K562 (cell line): ENCODE results near the gene SPTBN5. TPM values are rescaled to one million over a fixed set of nuclear protein-coding genes. Genes with fewer than 3 reads are reported as not detected.

Experiments
- ATAC-seq: fragments of 200-7000 bp; cut with Tn5 transposase; 3 replicates; pipeline ENCODE4 v1.9.1; 2020; ENCODE audit warnings: moderate library complexity
- BruUV-seq: library from RNA; stranded (reverse); fragments of 400-500 nt; replicated peaks from 2 replicates; lab custom pipeline; 2021; lab: Mats Ljungman, UMichigan
- CTCF ChIA-PET: fragments of 300-600 bp; formaldehyde crosslinking; extraction: SDS; loops from one replicate; lab custom pipeline; 2021; ENCODE audit warnings: low intra/inter-chr PET ratio; lab: Yijun Ruan, JAX
- POLR2A ChIA-PET: fragments of 300-600, 350-650 bp; sonication (Branson Sonifier 250); formaldehyde crosslinking; extraction: SDS; loops from one replicate; lab custom pipeline; 2021; ENCODE audit warnings: antibody characterized with exemption, inconsistent platforms; lab: Yijun Ruan, JAX
- DNase-seq, 4 experiments: peaks; one replicate each; pipeline versions ENCODE4 v3.0.0 to v3.0.0-alpha.2; 2011 to 2018; ENCODE audit warnings: low spot score in 3 of 4, mixed read lengths in 3 of 4; ENCODE audit errors: extremely low read depth in 1 of 4
- FAIRE-seq: peaks from 2 replicates; lab custom pipeline; 2011; peaks lifted over from hg19 to GRCh38; lab: Jason Lieb, UNC
- H2AFZ ChIP-seq: 2 replicates; pipeline ENCODE4 v1.6.0; 2011; ENCODE audit warnings: low read depth, low read length, control low read depth, inconsistent platforms
- H3K27ac ChIP-seq: fragments of 200-600 bp; 3 replicates; pipeline ENCODE4 v1.8.0; 2011; ENCODE audit warnings: low read depth, mild to moderate bottlenecking, control low read depth, inconsistent platforms, low read length, moderate library complexity, mixed read lengths; ENCODE audit errors: extremely low read depth
- H3K27me3 ChIP-seq, 2 experiments: fragments of 300-600 bp in 1 of 2; 2 replicates in 1 of 2; 3 replicates in 1 of 2; pipeline versions ENCODE4 v1.6.0 to v1.8.0; 2011; ENCODE audit warnings: inconsistent platforms in 2 of 2, low read length in 2 of 2, mild to moderate bottlenecking in 1 of 2, mixed read lengths in 1 of 2, moderate library complexity in 1 of 2; ENCODE audit not compliant: control insufficient read depth in 2 of 2, insufficient read depth in 2 of 2
- H3K36me3 ChIP-seq: fragments of 300-600 bp; 3 replicates; pipeline ENCODE4 v1.8.0; 2011; ENCODE audit warnings: mild to moderate bottlenecking, low read length, inconsistent platforms; ENCODE audit not compliant: control insufficient read depth, insufficient read depth
- H3K4me1 ChIP-seq, 2 experiments: fragments of 200-600 bp in 1 of 2; replicated peaks in 1 of 2; 2 replicates in 1 of 2; 3 replicates in 1 of 2; pipeline versions ENCODE4 v1.5.1 to v1.8.0; 2011; ENCODE audit warnings: inconsistent platforms in 2 of 2, low read length in 2 of 2, mild to moderate bottlenecking in 1 of 2, mixed read lengths in 1 of 2, moderate library complexity in 1 of 2; ENCODE audit not compliant: control insufficient read depth in 2 of 2, insufficient read depth in 2 of 2
- H3K4me2 ChIP-seq: 2 replicates; pipeline ENCODE4 v1.6.1; 2011; ENCODE audit warnings: low read length, control low read depth, inconsistent platforms, mixed read lengths; ENCODE audit not compliant: insufficient read depth
- H3K4me3 ChIP-seq: fragments of 200-600 bp; sonication (generic), shearing (Covaris generic); 2 replicates; pipeline ENCODE4 v1.5.1; 2016; ENCODE audit warnings: control low read depth, inconsistent platforms
- H3K79me2 ChIP-seq: fragments of 200-600 bp; 3 replicates; pipeline ENCODE4 v1.8.0; 2011; ENCODE audit warnings: low read length, inconsistent platforms; ENCODE audit not compliant: control insufficient read depth, insufficient read depth
- H3K9ac ChIP-seq, 2 experiments: 2 replicates each; pipeline versions ENCODE4 v1.6.0 to v1.6.1; 2011; ENCODE audit warnings: low read depth in 2 of 2, low read length in 2 of 2, control low read depth in 1 of 2, inconsistent platforms in 1 of 2, mild to moderate bottlenecking in 1 of 2, mixed read lengths in 1 of 2; ENCODE audit not compliant: insufficient read depth in 1 of 2
- H3K9me1 ChIP-seq: one replicate; pipeline ENCODE4 v1.6.0; 2011; ENCODE audit warnings: inconsistent platforms, mild to moderate bottlenecking, low read length, moderate library complexity; ENCODE audit not compliant: control insufficient read depth, insufficient read depth
- H3K9me3 ChIP-seq: replicated peaks from 2 replicates; pipeline ENCODE4 v1.5.1; 2011; ENCODE audit warnings: low read depth, low read length, inconsistent platforms; ENCODE audit not compliant: control insufficient read depth, insufficient read depth
- H4K20me1 ChIP-seq: replicated peaks from 2 replicates; pipeline ENCODE4 v1.6.1; 2011; ENCODE audit warnings: low read length, inconsistent platforms, mixed read lengths; ENCODE audit not compliant: control insufficient read depth, insufficient read depth
- ARID4B ChIP-seq: sonication (generic); formaldehyde crosslinking; IDR thresholded peaks from 2 replicates; pipeline ENCODE4 v1.8.0; 2022; ENCODE audit warnings: mild to moderate bottlenecking, missing genetic modification reagents
- ATF7 ChIP-seq: fragments of 450-650 bp; IDR thresholded peaks from 2 replicates; pipeline ENCODE4 v1.7.1; 2014; ENCODE audit warnings: mild to moderate bottlenecking, moderate library complexity
- CBX1 ChIP-seq: sonication (generic); IDR thresholded peaks from 2 replicates; pipeline ENCODE4 v1.6.1; 2016; ENCODE audit warnings: antibody characterized with exemption, low read depth, mild to moderate bottlenecking
- CHD1 ChIP-seq: fragments of 200-600 bp; sonication (generic); IDR thresholded peaks from one replicate; pipeline ENCODE4 v1.6.1; 2012; ENCODE audit warnings: mild to moderate bottlenecking, moderate library complexity, low read length, inconsistent platforms
- GTF2E2 ChIP-seq: fragments of 200-800 bp; sonication (Bioruptor generic); IDR thresholded peaks from 2 replicates; pipeline ENCODE4 v1.6.1; 2016; ENCODE audit warnings: missing genetic modification characterization, missing compliant biosample characterization
- MCM5 ChIP-seq: fragments of 450-650 bp; IDR thresholded peaks from 2 replicates; pipeline ENCODE4 v1.6.1; 2016; ENCODE audit warnings: low read depth
- NCOA1 ChIP-seq: fragments of 450-650 bp; IDR thresholded peaks from 2 replicates; pipeline ENCODE4 v1.6.1; 2016; ENCODE audit warnings: low read depth
- PBX2 ChIP-seq, 2 experiments: IDR thresholded peaks in 1 of 2; conservative IDR thresholded peaks in 1 of 2; 2 replicates each; pipeline ENCODE4 v1.6.1; 2016; ENCODE audit warnings: low read depth in 2 of 2, mild to moderate bottlenecking in 1 of 2, missing compliant biosample characterization in 1 of 2, missing genetic modification characterization in 1 of 2, moderate library complexity in 1 of 2
- SIX5 ChIP-seq, 2 experiments: IDR thresholded peaks; 2 replicates each; pipeline ENCODE4 v1.6.1; 2011; ENCODE audit warnings: low read length in 2 of 2, borderline replicate concordance in 1 of 2, low read depth in 1 of 2, mild to moderate bottlenecking in 1 of 2, moderate library complexity in 1 of 2; ENCODE audit not compliant: insufficient read depth in 1 of 2
- SMARCC2 ChIP-seq: fragments of 450-650 bp; IDR thresholded peaks from 2 replicates; pipeline ENCODE4 v1.6.1; 2017; ENCODE audit warnings: antibody characterized with exemption, moderate library complexity, mild to moderate bottlenecking, low read depth
- SRSF3 ChIP-seq: fragments of 200-400 bp; formaldehyde crosslinking; IDR thresholded peaks from 2 replicates; pipeline ENCODE4 v1.6.1; 2016; ENCODE audit warnings: mild to moderate bottlenecking, low read length, moderate library complexity; ENCODE audit not compliant: insufficient read depth
- TRIM28 ChIP-seq: fragments of 450-650 bp; IDR thresholded peaks from 2 replicates; pipeline ENCODE4 v1.6.1; 2017
- USF1 ChIP-seq: sonication (generic); formaldehyde crosslinking; IDR thresholded peaks from 2 replicates; pipeline ENCODE4 v1.9.0; 2022; ENCODE audit warnings: mild to moderate bottlenecking, missing genetic modification reagents
- XRCC4 ChIP-seq: IDR thresholded peaks from one replicate; pipeline ENCODE4 v1.6.1; 2011; ENCODE audit not compliant: insufficient read depth, insufficient read length; ENCODE audit errors: extremely low read depth
- ZNF224 ChIP-seq: sonication (generic); formaldehyde crosslinking; IDR thresholded peaks from 2 replicates; pipeline ENCODE4 v1.8.0; 2022; ENCODE audit warnings: mild to moderate bottlenecking, missing genetic modification reagents
- ZNF79 ChIP-seq: fragments of 250-450 bp; sonication (Bioruptor Pico); IDR thresholded peaks from 2 replicates; pipeline ENCODE4 v1.4.0; 2020; ENCODE audit warnings: low read depth, mild to moderate bottlenecking, moderate library complexity
- WGBS: fragments of 100-300 bp; shearing (Covaris generic); methylation state at CpG from one replicate; pipeline ENCODE4 v1.1.6; 2016; ENCODE audit warnings: low coverage, mixed read lengths; ENCODE audit not compliant: insufficient coverage; ENCODE audit errors: missing lambda C conversion rate; 5-methylcytosine and 5-hydroxymethylcytosine counted together
- in situ Hi-C: fragments of 300-500 bp; cut with MboI; formaldehyde crosslinking; loops from 4 replicates; pipeline ENCODE4 v1.15.0; 2018; ENCODE audit warnings: inconsistent platforms, mixed read lengths
- intact Hi-C: fragments of 100-400 bp; cut with micrococcal nuclease; formaldehyde crosslinking; loops from 2 replicates; pipeline ENCODE4 v1.14.2; 2022
- polyA plus RNA-seq, 8 experiments: library from polyadenylated mRNA; depleted of rRNA in 4 of 8; stranded (reverse) in 5 of 8; unstranded in 3 of 8; fragments of >200 nt; fragmentation: Nextera tagmentation in 2 of 8; fragmentation: Illumina TruSeq in 1 of 8; extraction: Ambion mirVana in 2 of 8; extraction: Trizol in 1 of 8; gene quantifications; 2 replicates each; pipeline versions ENCODE4 v1.2.1 to v1.2.3, GENCODE V29; 2011 to 2014; ENCODE audit warnings: inconsistent platforms in 1 of 8, missing spikeins in 1 of 8
- total RNA-seq, 7 experiments: library from RNA; depleted of rRNA in 6 of 7; stranded (reverse); fragments of >200 nt in 6 of 7; fragmentation: Illumina TruSeq in 2 of 7; extraction: Trizol in 2 of 7; gene quantifications; 2 replicates each; pipeline versions ENCODE4 v1.2.1 to v1.2.3, GENCODE V29; 2011 to 2021; ENCODE audit warnings: low replicate concordance in 1 of 7

SPTBN5 gene
- total and polyA plus RNA-seq, 9 of the 15 experiments (the other 6 are each of a cell fraction or from before 2014, with no cell fraction given), result 0.02 TPM; not detected in 8

- H3K4me1 ChIP-seq, result peaks cover 0 to 3% of the 10 kb centered on the region in 2 experiments; a peak in 1 of 5 replicates
- H2AFZ ChIP-seq, result no peak overlapping the region
- CTCF ChIA-PET, result no interaction called here
- no peak overlapping the region for H3K9ac ChIP-seq
- H3K9me3 ChIP-seq, result no peaks in the 10 kb centered on the region
- H3K36me3 ChIP-seq, result peaks cover 11% of the 10 kb centered on the region; the same call in 2 of the 3 replicates
- H3K4me2 ChIP-seq, result no peak overlapping the region
- 66% methylated on average over 6 of the region's 6 CpGs for WGBS
- in situ Hi-C loops (loop anchor here (10.0 to 25.0 kb wide), 2 partner anchors 213 to 355 kb away; no protein-coding TSS in a partner anchor), intact Hi-C loops (no loop called here)
- FAIRE-seq (no peak), DNase-seq (no peak), ATAC-seq (no peak)
- POLR2A ChIA-PET, result interaction anchor here (0.6 to 1.3 kb wide), 3 partner anchors 35 to 109 kb away, joined by 3 read pairs; partner anchors contain the start of gene MAPKBP1
- H3K79me2 ChIP-seq, result no peaks in the 10 kb centered on the region
- H4K20me1 ChIP-seq, result 0 out of 2 replicates have a peak, but pooled peaks cover 4% of the 10 kb centered on the region
- no peaks in the 10 kb centered on the region for H3K27me3 ChIP-seq
- H3K4me3 ChIP-seq, result no peak overlapping the region
- H3K27ac ChIP-seq, result no peak overlapping the region
- BruUV-seq, result no TSS peak
- no peaks in the 10 kb centered on the region for H3K9me1 ChIP-seq
- TF ChIP-seq ZNF79 (CRISPR knock-in tag) (no peak), NCOA1 (no peak), MCM5 (no peak), CBX1 (no peak), ATF7 (no peak), PBX2 (CRISPR knock-in tag; IDR thresholded peaks at IDR 0.05; ENCODE audit: low read depth) (no peak), PBX2 (tag; conservative IDR thresholded peaks at IDR 0.05; ENCODE audit: low read depth) (no peak), TRIM28 (no peak), SIX5 (IDR thresholded peaks at IDR 0.05; ENCODE audit: borderline replicate concordance in 1 of 2, insufficient read depth in 1 of 2, low read depth in 1 of 2, low read length in 2 of 2) (no peak), XRCC4 (no peak), CHD1 (no peak), ZNF224 (no peak), ARID4B (no peak), GTF2E2 (tag) (no peak), SMARCC2 (no peak), USF1 (no peak), SRSF3 (no peak)
These were observed 76.1 kb downstream of the SPTBN5 start for GRCh38 chr15:41817781-41818180.
